NCI-H2029 treated with DMSO at 0.1 percent for 48 hours (cell line): ENCODE measurements around the gene ORC5.
"Not testable (repeated sequence)": the region's sequence is repeated elsewhere in the genome, so short reads cannot be mapped to it uniquely, and the experiment has no call there.

Source experiments
- DNase-seq: peaks from one replicate; lab custom pipeline; 2025; lab: John Stamatoyannopoulos, UW

ORC5 gene

DNA sequence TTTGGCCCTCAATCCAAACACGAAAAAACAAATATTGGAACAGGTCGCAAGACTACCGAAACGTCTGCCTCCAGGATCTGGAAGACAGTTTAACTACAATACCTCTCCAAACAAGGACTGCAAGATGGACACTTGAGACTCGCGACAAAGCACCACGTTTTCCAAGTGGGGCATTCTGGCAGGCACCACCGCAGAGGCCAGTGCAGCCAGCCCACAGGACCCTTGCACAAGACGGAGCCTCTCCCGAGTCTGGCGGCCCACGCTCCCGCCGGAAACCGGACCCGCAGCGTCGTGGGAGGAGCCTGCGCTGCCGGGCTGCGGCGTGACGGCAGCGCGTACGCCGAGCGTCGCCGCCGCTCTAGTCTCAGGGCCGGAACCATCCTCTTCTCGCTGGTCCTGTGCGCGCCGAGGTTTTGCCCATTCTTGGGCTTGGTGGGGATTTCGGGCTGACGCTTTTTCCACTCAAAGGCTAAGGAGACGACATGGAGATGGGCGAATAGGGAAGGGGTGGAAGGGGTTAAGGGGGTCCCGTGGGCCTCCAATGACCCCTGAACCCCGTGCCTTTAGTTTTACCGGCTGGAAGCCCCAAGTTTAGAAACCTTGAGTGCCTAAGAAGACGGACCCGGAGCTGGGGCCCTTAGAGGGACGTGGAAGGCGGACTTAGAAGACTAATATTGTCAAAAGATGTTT is at the start of gene ORC5:
Gene ORC5, minus strand, starts transcription at position 283 of the 690 bp plus-strand sequence. Its CDS starts 109 bp downstream, at position 174.
- peak; percentile 52 for DNase-seq

DNA sequence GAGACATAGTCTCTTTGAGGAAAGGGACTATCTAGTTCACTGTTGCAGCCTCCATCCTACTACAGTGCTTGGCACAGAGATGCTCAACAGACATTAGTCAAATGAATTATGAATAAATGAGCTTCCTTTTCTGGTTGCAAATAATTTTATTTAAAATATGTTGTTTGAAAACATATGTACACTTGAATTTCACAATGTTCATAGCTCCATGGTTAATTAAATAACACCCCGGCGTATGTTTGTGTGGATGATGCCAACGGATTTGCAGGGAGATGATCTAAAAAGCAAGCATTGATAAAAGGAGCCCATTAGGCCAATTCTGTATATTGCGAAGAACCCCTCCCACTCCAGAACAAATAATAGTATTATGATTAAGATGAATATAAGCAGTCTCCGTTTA is 47.8 kb upstream of the ORC5 start:
- no peak for DNase-seq

DNA sequence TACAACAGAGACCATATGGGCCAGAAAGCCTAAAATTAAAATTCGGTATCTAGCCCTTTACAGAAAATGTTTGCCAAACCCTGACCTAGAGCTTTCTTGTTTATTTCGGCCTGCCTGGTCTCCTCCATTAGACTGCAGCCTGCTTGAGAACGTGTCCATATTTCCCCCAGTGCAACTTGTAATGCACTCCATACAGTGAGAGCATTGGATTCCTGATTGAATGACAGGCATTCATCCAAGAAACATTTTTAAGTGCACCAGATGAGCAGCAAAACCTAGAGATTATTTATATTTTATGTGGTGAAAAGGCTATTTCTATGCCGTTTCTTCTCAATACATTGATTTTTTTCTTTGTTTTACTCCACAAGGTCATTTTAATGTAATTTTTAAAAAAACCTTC is 47.4 kb upstream of the ORC5 start:
- DNase-seq = no peak

DNA sequence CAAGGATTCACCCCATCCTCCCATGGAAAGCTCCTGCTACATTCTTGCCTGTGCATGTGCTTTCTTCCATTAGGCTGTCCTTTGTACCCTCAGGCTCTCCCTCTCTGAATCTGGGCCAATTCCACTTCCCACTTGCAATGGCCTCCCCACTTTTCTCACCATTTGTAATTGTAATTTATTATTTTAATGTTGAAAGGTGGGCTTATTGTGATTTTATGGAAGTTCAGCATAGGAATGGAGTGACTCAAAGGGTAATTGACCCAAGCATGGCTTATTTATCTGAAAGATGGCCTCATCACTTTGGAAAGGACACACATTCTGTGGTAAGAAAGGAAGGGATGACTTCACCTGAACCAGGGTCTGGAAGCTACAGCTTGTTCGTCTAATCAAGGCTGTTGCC is 46.9 kb upstream of the ORC5 start:
- DNase-seq = no peak

DNA sequence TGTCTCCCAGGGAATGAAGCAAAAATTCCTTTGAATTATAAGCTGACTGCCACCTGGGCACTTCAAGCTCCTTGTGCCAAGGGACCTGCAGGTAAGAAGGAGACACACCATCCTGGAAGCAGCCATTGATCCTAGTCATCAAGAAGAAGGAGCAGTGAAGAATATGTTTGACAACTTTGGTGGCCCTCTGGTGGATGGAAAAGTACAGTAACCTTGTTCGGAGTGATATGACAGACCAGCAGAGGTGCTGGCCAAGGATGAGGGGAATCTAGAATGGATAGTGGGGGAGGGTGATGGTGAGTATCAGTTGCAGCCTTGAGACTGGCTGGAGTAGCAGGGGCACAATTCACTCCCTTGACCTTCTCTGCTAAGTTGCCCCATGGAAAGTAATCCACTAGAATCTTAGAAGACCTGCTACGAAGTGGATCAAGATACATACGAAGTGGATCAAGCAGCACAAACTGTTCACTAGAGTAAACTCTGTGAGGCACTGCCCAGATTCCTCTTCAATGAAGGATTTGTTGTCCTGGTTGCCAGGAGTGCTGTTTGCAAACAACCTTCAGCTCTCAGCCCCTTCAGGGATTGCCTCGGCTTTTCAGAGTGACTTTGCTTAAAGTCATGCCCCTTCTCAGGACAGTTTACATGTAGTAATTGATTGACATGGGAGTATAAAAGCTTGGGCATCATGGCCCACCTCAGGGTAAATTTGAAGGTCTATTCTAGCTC is 44.8 kb upstream of the ORC5 start:
- DNase-seq = no peak

DNA sequence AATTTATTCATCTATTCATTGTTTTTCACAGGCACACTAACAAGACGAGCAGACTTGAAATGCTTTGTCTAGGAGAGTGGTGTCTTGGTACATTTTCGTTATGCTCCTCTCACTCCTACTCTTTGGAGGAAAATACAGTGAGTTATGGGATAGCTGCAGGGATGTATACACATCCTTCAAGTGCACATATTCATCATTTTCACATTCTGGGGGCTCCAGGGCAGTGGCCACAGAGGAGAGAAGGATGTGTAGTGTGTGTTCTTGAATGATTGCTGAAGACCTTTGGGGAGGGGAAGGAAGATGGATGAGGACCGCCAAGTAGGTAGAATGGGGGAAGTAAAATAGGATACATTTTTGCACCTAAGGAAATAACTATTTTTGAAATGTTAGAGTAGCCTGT is 34.8 kb upstream of the ORC5 start:
- DNase-seq = no peak

DNA sequence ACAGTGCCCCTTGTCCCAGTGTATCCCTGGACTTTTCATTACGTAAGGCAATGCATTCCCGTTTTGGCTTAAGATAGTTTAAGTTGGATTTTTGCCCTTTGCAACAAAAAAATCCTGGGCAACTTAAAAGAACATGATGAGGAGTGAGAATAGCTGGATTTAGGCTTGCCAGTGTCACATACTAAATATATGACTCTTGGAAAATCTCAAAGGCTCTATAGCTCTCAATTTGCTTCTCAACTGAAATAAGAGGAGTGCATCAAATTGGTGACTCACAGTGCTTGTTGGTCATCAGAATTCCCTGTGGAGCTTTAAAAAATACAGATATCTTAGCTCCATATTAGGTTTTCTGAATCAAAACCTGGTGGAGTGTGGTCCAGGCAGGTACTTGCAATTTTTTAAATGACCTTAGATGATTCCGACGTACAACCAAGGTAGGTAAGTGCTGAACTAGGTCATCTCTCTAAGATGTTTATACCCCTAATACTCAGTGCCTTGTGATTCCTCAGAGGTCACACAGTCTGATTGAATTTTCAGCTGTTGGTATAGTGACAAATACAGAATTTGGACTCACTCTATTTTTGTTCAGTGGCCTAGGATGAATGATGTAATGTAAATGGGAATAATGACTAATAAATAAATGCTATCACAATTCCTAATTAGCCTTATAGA is 33.9 kb upstream of the ORC5 start:
- no peak for DNase-seq

DNA sequence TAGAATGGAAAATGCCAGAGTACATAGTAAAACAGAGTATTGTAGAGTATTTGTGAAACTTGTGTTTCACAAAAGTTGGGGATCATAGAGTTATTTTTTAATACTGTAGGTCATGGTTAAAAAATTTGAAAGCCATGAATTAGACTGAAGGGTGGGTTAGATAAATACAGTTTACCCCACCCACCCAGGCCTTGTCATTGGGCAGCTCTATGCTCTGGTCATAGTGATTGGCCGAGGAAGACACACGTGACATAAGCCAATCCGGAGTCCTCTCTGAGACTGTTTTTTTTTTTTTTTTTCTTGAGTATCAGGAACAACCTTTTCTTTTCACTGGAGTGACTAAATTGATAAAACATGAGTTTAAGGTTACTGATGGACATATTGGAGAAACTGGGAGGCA is 33.3 kb upstream of the ORC5 start:
- no peak for DNase-seq

DNA sequence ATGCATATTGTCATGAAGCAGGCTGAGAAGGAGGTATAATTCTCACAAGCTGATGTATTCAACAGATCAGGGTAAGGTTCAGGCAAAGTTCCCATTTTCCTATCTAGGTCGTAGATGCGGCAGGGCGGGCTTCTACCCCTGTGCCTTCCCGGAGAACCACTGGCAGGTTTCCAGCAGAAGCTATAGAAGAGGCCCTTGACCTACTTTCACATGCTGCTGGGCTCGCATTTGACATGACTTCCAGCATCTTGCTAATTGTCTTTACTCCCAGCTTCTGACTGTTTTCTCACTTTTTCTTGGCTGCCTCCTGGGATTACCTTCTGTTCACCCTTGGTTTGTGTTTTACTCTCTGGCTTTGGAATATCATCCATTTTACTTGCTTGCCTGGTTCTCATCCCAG is 32.6 kb upstream of the ORC5 start:
- peak; percentile 32 for DNase-seq

DNA sequence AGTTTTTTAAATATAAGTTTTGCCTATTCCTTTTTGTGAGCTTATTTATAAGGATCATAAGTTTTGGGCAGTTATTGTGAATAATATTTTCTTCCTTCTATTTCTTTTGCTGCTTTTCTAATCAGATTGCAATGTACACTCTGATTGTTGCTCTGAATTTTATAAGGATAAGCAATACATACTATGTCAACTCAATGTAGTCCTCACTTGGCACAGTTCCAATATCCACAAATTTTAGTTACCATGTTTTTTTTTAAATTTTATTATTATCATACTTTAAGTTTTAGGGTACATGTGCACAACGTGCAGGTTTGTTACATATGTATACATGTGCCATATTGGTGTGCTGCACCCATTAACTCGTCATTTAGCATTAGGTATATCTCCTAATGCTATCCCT is 27.2 kb upstream of the ORC5 start:
- DNase-seq = not testable (repeated sequence)

DNA sequence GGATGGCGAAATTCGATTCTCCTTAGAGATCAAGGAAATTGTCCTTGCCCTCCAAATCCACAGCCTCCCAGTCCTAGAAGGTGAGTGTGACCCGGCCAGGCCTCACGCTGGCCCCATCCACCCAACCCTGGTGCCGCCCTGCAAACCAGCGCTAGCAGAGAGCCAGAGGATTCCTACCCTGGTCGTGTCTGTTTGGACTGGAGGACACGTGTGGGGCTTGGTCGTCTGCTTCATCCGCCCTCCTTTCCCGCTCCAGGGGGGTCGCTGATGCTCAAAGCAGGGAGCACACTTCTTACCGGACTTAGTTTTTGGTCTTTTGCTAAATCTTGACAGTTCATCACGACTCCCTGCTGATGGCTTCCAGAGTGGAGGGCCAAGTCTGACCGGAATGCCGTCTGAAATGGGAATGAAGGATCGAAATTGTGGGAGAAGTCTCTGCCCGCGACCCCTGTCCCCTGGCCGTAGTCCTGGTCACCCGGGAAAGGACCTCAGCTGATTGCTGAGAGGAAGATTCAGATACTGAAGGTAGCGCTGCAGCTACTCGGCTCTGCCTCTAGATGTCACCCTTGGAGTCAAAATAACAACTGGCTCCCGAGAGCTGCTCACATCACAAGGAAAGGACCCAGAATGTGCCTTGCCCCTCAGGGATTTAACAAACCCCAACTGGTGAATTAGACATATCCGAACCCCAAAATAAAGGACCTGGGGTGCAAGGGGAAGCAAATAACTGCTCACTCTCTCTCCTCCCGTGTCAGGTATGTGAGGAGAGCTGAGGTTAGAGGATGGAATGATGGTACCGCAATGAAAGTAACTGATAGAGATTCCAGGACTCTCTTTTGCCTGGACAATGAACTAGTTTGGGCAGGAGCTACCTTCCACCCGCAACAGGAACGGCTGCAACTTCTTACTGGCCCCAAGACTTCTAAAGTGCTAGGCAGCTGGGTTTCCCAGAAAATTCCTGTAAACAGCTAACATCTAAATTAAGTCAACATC is 23.5 kb upstream of the ORC5 start:
- DNase-seq = peak; percentile 14

DNA sequence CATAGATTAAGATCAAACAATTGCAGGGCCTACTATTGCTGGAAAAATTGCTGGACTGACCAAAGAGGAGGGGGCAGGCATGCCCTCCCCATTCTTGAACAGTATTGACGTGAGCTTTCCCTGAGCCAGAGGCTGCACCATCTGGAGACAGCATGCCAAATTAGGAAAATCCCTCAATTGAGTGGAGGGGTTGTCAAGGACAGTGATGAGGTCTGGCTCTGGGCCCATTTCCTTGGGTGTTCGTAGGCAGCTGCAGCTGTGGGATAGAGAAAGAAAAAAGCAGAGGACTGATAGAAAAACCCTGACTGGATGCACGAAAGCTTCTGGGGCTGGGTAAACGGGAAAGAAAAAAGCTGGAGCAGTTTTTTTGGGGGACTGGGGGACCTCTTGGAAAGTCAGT is 22.8 kb upstream of the ORC5 start:
- DNase-seq = peak; percentile 37

DNA sequence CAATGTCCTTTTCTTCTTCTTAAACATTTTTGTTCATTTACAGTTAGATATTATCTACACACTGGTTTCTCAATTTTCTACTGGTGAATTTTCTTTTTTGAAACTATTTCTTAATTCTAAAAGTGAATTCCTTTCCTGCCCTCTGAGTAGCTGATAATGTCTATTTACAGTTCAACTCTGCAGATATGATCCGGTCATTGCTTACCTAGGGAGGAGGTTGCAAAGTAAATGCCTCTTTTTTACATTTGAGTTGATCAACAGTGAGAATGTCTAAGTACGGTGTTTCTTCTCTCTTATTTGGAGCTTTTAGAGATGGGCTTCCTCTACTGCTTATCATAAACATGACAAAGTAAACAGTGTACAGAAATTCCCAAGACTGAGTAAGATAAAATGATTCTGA is 20.6 kb upstream of the ORC5 start:
- no peak for DNase-seq

DNA sequence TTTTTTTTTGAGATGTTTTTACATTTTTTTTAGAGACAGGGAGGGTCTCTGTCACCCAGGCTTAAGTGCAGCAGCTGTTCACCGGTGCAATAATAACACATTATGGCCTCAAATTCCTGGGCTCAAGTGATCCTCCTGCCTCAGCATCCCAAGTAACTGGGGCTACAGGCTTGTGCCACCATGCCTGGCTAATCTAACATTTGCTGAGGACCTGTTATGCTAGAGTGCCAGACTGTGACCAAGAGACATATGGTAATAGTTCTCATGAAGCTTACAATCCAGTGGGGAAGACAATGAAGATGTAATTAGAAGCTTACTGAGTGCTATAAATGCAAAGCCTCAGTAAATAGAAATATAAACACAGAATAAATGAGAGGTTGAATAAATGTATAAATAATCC is 17.6 kb upstream of the ORC5 start:
- DNase-seq = no peak

DNA sequence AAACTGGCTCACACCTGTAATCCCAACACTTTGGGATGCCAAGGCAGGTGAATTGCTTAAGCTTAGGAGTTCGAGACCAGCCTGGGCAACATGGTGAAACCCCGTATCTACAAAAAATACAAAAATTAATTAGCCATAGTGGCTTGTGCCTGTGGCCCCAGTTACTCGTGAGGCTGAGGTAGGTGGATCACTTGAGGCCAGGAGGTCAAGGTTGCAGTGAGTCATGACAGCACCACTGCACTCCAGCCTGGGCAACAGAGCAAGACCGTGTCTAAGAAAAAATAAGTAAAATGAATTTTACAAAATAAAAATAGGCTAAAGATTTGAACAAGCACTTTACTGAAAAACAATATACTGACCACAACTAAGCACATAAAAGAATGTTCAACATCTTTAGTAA is 9.8 kb upstream of the ORC5 start:
- DNase-seq = no peak

DNA sequence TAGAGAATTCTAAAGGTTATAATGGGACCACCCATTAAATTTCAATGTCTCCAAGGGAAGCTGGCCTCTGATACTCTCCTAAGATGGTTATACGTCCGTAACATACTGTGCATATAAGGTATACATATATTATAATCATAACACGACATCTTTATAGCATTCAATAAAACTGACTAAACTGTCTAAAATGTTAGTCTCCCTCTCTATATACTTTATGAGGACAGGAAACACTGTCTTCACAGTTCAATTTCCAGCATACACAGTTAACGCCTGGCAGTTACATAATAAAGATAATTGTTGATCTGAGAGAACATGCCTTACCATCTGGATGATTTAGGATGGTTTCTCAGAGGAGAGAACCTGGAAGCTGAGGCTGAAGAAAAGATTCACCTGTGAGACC is 1.2 kb upstream of the ORC5 start:
- DNase-seq = no peak

DNA sequence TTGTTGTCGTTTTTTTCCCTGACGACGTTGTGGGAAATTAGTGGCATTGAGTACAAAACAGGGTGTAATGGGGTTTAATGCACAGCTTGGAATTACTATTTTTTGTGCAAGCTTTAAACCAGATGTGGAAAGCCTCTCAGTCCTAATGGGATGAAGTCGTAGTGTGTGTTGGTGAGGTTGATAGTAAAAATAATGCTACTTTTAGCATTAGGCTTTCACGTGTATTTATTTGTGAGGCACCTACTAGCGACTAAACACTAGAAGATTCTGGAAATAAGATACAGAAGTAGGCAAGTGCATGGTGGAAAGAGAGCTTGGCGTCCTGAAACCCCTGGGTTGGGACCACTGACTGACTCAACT is 588 bp upstream of the ORC5 start:
- no peak for DNase-seq

DNA sequence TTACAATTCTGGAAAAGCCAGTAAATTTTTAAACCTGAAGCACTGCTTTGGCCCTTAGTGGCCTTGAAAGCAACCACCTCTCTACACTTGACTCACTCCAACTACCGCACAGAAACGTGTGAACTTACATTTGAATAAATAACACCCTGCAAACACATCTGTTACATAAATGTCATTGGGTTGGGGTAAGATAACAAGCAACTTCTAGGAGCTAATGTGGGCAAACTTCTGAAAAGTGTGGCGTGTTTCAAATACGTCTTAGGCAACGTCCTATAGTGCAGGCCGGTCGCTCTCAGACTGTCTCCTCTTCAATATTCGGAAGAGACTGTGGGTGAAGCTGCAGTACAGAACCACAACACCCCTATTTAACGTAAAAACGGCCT is 474 bp downstream of the ORC5 start:
- DNase-seq = no peak

DNA sequence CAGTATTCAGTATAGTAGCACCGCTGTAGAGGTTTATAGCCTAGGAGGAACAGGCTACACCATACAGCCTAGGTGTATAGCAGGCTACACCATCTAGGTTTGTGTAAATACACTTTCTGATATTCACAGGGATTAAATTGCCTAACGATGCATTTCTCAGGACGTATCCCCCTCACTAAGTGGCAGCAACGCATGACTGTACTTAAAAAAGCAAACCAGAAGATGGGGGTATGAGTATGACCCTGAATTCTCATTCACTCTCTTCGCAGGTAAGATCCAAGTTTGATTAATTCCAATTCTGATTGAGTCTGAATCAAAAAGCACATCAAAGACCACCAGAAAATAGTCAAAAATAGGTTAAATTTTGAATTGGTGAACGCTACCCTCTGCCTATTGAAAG is 972 bp downstream of the ORC5 start:
- DNase-seq = no peak

DNA sequence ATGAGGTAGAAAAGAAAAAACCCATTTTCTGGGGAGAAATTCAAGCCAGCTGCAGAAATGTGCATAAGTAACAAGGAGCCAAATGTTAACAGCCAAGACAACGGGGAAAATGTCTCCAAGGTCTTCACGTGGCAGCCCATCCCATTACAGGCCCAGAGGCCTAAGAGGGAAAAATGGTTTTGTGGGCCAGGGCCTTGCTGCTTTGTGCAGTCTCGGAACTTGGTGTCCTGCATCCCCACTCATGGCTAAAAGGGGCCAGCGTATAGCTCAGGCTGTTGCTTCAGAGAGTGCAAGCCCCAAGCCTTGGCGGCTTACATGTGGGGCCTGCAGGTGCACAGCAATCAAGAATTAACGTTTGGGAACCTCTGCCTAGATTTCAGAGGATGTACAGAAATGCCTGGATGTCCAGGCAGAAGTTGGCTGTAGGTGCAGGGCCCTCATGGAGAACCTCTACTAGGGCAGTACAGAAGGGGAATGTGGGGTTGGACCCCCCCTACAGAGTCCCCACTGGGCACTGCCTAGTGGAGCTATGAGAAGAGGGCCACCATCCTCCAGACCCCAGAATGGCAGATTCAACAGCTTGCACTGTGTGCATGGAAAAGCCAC is 9.0 kb downstream of the ORC5 start:
- DNase-seq = no peak

DNA sequence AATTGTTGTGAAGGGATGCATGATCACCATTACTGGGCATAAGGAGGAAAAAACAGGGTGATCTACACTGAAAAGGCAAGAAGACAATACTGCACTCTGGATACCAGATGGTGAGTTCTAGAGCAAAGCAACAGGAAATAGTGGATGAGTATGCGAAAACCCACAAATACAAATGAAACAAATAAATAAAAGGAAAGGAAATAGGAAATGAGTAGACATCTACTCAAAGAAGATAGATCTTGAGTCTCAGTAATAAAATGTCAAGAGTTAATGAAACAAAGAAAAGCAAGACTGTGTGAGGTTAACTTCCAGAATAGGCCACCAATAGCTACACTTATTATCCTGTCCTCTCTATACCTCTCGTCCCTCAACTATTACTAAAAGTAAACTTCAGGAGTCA is 11.7 kb downstream of the ORC5 start:
- DNase-seq = no peak

DNA sequence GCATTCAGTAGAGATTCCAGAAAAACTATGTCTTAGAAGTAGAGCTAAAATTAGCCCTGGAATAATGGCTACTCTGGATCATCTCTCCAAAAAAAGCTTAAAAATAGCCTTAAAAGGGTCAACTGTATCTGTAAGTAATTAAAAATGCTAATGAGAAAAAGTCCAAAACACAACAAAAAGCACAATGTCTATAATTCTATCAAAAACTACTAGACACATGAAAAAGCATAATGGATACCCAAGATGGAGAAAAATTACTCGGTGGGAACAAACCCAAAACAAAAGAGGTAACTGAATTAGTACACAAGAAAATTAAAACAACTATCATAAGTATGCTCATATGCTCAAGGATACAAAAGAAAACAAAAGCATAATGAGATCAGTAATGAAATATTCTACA is 15.4 kb downstream of the ORC5 start:
- DNase-seq = no peak
